HepG2 (cell line): ENCODE measurements around the gene SLC4A5. TPM values are rescaled to one million over a fixed set of nuclear protein-coding genes. Genes with fewer than 3 reads are reported as not detected.

ENCODE experiments used
- FOXK2 ChIP-seq: fragments of 450-650 bp; IDR thresholded peaks from 2 replicates; pipeline ENCODE4 v1.6.1; 2016
- GTF2F1 ChIP-seq: fragments of 150-350 bp; IDR thresholded peaks from 2 replicates; pipeline ENCODE4 v1.6.1; 2014; ENCODE audit warnings: low read length
- HNRNPL ChIP-seq: fragments of 200-400 bp; formaldehyde crosslinking; IDR thresholded peaks from 2 replicates; pipeline ENCODE4 v1.6.1; 2017; ENCODE audit warnings: mild to moderate bottlenecking, low read depth, low read length
- KLF6 ChIP-seq: IDR thresholded peaks from 2 replicates; pipeline ENCODE4 v1.8.0; 2016; ENCODE audit warnings: missing biosample characterization, missing genetic modification reagents
- MAFF ChIP-seq: IDR thresholded peaks from 2 replicates; pipeline ENCODE4 v1.6.1; 2011; ENCODE audit warnings: low read depth, low read length, improper control_type of control experiment
- MBNL3 ChIP-seq: fragments of 250-450 bp; sonication (Bioruptor Pico); conservative IDR thresholded peaks from 2 replicates; pipeline ENCODE4 v1.8.0; 2022; ENCODE audit warnings: mild to moderate bottlenecking, inconsistent platforms
- PAWR ChIP-seq: sonication (generic); formaldehyde crosslinking; IDR thresholded peaks from 2 replicates; pipeline ENCODE4 v1.4.0; 2020; ENCODE audit warnings: missing genetic modification reagents, mild to moderate bottlenecking, borderline replicate concordance
- REPIN1 ChIP-seq: sonication (generic); formaldehyde crosslinking; IDR thresholded peaks from 2 replicates; pipeline ENCODE4 v1.8.0; 2022; ENCODE audit warnings: missing genetic modification reagents, low read depth, mild to moderate bottlenecking, borderline replicate concordance
- SP4 ChIP-seq: sonication (generic); formaldehyde crosslinking; IDR thresholded peaks from 2 replicates; pipeline ENCODE4 v1.8.1; 2023; ENCODE audit warnings: mild to moderate bottlenecking, missing genetic modification reagents
- ZNF549 ChIP-seq: sonication (generic); formaldehyde crosslinking; IDR thresholded peaks from 2 replicates; pipeline ENCODE4 v1.5.0; 2020; ENCODE audit warnings: missing genetic modification reagents
- polyA plus RNA-seq, 8 experiments: library from polyadenylated mRNA; depleted of rRNA in 3 of 8; stranded (reverse) in 7 of 8; unstranded in 1 of 8; fragments of >200 nt; fragmentation: Illumina TruSeq in 4 of 8; extraction: Trizol in 4 of 8; gene quantifications; 2 replicates each; pipeline versions ENCODE4 v1.2.1 to v1.2.3, GENCODE V29; 2011 to 2016; ENCODE audit warnings: low read depth in 4 of 8, missing spikeins in 1 of 8, mixed read lengths in 1 of 8; ENCODE audit not compliant: insufficient read depth in 1 of 8
- total RNA-seq, 5 experiments: library from RNA; depleted of rRNA; stranded (reverse); fragments of >200 nt; fragmentation: Illumina TruSeq; extraction: Trizol; gene quantifications; 2 replicates each; pipeline ENCODE4 v1.2.3, GENCODE V29; 2016; ENCODE audit warnings: low read depth in 1 of 5
- TF ChIP-seq, protein P1 (sequence below): sonication (generic); formaldehyde crosslinking; IDR thresholded peaks from 2 replicates; pipeline ENCODE4 v1.8.0; 2022; ENCODE audit warnings: mild to moderate bottlenecking, missing genetic modification reagents, borderline replicate concordance
- TF ChIP-seq, protein P2 (sequence below): sonication (generic); formaldehyde crosslinking; IDR thresholded peaks from 2 replicates; pipeline ENCODE4 v1.4.0; 2020; ENCODE audit warnings: mild to moderate bottlenecking, missing genetic modification reagents, borderline replicate concordance
- TF ChIP-seq, protein P3 (sequence below): sonication (generic); formaldehyde crosslinking; IDR thresholded peaks from 2 replicates; pipeline ENCODE4 v1.5.0; 2020; ENCODE audit warnings: mild to moderate bottlenecking, missing genetic modification reagents, borderline replicate concordance

The SLC4A5 gene
- total and polyA plus RNA-seq, 2 of the 13 experiments (the other 11 are each of a cell fraction or from before 2014, with no cell fraction given) = 0.50 TPM; not detected in 1

DNA sequence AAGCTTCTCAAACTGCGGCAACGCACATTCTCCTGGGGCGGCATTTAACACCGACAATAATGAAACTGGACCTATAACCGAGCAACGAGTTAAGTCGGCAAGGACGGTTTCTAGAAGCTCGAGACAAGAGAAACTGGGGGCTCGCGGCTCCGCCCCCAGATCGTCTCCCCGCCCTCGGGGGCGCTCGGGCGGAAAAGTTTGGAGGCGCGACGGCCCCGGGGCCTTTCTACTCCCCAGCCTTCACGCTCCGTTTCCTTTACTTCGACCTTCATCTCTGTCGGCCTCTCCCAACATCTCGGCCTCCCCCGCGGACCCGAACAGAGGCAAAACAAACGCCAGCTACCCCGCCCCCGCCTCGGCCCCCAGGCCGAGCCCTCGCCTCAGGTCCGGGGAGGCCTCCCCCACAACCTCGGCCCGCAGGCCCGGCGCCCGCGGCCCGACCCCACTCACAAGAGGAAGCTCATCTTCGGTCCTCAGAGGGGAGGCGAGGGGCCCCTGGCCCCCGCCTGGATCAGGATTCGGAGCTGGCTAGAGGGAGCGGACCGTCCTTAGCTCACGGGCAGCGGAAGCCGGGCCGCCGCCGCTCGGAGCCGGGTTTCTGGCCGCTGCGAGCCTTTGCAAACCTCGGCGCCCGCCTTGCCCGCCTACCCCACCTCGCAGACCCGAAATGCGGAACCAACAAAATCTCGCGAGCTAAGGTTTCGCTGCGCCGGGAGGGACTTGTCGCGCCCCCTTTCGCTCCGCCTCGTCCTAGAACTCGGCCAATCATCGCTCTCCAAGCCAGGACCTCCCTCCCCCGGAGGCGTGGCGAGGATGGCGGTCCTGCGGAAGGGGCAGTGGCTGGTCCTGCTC is 164.8 kb downstream of the SLC4A5 start, which contains the start of gene MOB1A (continued):
- TF ChIP-seq, protein P1, sequence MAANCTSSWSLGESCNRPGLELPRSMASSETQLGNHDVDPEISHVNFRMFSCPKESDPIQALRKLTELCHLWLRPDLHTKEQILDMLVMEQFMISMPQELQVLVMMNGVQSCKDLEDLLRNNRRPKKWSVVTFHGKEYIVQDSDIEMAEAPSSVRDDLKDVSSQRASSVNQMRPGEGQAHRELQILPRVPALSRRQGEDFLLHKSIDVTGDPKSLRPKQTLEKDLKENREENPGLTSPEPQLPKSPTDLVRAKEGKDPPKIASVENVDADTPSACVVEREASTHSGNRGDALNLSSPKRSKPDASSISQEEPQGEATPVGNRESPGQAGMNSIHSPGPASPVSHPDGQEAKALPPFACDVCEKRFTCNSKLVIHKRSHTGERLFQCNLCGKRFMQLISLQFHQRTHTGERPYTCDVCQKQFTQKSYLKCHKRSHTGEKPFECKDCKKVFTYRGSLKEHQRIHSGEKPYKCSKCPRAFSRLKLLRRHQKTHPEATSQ (CRISPR knock-in tag) = no peak
- TF ChIP-seq ZNF549 (CRISPR knock-in tag) = no peak
- TF ChIP-seq, protein P2, sequence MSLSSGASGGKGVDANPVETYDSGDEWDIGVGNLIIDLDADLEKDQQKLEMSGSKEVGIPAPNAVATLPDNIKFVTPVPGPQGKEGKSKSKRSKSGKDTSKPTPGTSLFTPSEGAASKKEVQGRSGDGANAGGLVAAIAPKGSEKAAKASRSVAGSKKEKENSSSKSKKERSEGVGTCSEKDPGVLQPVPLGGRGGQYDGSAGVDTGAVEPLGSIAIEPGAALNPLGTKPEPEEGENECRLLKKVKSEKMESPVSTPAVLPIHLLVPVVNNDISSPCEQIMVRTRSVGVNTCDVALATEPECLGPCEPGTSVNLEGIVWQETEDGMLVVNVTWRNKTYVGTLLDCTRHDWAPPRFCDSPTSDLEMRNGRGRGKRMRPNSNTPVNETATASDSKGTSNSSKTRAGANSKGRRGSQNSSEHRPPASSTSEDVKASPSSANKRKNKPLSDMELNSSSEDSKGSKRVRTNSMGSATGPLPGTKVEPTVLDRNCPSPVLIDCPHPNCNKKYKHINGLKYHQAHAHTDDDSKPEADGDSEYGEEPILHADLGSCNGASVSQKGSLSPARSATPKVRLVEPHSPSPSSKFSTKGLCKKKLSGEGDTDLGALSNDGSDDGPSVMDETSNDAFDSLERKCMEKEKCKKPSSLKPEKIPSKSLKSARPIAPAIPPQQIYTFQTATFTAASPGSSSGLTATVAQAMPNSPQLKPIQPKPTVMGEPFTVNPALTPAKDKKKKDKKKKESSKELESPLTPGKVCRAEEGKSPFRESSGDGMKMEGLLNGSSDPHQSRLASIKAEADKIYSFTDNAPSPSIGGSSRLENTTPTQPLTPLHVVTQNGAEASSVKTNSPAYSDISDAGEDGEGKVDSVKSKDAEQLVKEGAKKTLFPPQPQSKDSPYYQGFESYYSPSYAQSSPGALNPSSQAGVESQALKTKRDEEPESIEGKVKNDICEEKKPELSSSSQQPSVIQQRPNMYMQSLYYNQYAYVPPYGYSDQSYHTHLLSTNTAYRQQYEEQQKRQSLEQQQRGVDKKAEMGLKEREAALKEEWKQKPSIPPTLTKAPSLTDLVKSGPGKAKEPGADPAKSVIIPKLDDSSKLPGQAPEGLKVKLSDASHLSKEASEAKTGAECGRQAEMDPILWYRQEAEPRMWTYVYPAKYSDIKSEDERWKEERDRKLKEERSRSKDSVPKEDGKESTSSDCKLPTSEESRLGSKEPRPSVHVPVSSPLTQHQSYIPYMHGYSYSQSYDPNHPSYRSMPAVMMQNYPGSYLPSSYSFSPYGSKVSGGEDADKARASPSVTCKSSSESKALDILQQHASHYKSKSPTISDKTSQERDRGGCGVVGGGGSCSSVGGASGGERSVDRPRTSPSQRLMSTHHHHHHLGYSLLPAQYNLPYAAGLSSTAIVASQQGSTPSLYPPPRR (CRISPR knock-in tag) = peak; percentile 10; the same call in 1 of the 2 replicates
- TF ChIP-seq MBNL3 (CRISPR knock-in tag) = no peak
- no peak for TF ChIP-seq MAFF
- TF ChIP-seq HNRNPL = no peak
- TF ChIP-seq, protein P3, sequence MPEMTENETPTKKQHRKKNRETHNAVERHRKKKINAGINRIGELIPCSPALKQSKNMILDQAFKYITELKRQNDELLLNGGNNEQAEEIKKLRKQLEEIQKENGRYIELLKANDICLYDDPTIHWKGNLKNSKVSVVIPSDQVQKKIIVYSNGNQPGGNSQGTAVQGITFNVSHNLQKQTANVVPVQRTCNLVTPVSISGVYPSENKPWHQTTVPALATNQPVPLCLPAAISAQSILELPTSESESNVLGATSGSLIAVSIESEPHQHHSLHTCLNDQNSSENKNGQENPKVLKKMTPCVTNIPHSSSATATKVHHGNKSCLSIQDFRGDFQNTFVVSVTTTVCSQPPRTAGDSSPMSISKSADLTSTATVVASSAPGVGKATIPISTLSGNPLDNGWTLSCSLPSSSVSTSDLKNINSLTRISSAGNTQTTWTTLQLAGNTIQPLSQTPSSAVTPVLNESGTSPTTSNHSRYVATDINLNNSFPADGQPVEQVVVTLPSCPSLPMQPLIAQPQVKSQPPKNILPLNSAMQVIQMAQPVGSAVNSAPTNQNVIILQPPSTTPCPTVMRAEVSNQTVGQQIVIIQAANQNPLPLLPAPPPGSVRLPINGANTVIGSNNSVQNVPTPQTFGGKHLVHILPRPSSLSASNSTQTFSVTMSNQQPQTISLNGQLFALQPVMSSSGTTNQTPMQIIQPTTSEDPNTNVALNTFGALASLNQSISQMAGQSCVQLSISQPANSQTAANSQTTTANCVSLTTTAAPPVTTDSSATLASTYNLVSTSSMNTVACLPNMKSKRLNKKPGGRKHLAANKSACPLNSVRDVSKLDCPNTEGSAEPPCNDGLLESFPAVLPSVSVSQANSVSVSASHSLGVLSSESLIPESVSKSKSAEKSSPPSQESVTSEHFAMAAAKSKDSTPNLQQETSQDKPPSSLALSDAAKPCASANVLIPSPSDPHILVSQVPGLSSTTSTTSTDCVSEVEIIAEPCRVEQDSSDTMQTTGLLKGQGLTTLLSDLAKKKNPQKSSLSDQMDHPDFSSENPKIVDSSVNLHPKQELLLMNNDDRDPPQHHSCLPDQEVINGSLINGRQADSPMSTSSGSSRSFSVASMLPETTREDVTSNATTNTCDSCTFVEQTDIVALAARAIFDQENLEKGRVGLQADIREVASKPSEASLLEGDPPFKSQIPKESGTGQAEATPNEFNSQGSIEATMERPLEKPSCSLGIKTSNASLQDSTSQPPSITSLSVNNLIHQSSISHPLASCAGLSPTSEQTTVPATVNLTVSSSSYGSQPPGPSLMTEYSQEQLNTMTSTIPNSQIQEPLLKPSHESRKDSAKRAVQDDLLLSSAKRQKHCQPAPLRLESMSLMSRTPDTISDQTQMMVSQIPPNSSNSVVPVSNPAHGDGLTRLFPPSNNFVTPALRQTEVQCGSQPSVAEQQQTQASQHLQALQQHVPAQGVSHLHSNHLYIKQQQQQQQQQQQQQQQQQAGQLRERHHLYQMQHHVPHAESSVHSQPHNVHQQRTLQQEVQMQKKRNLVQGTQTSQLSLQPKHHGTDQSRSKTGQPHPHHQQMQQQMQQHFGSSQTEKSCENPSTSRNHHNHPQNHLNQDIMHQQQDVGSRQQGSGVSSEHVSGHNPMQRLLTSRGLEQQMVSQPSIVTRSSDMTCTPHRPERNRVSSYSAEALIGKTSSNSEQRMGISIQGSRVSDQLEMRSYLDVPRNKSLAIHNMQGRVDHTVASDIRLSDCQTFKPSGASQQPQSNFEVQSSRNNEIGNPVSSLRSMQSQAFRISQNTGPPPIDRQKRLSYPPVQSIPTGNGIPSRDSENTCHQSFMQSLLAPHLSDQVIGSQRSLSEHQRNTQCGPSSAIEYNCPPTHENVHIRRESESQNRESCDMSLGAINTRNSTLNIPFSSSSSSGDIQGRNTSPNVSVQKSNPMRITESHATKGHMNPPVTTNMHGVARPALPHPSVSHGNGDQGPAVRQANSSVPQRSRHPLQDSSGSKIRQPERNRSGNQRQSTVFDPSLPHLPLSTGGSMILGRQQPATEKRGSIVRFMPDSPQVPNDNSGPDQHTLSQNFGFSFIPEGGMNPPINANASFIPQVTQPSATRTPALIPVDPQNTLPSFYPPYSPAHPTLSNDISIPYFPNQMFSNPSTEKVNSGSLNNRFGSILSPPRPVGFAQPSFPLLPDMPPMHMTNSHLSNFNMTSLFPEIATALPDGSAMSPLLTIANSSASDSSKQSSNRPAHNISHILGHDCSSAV = 0 out of 2 replicates have a peak, but pooled peaks have one; percentile 40
- no peak for TF ChIP-seq REPIN1 (CRISPR knock-in tag)
- peak; percentile 92 for TF ChIP-seq SP4 (CRISPR knock-in tag)
- no peak for TF ChIP-seq GTF2F1
- TF ChIP-seq PAWR (CRISPR knock-in tag) = no peak
- no peak for TF ChIP-seq FOXK2
- no peak; the same call in 1 of the 2 replicates for TF ChIP-seq KLF6
